Psoas muscle (tissue), 8 donors: ENCODE measurements around the gene VCAN. TPM values are rescaled to one million over a fixed set of nuclear protein-coding genes. Genes with fewer than 3 reads are reported as not detected.

Source experiments
- ATAC-seq, 4 donors: fragments of 200-7000 bp; cut with Tn5 transposase; one replicate each; pipeline ENCODE4 v1.9.1; 2020; ENCODE audit warnings: moderate library complexity in 3 of 4, mild to moderate bottlenecking in 2 of 4
- DNase-seq, 2 donors: peaks; one replicate each; pipeline ENCODE4 v3.0.0-alpha.2; 2020
- H3K27ac ChIP-seq: fragments of 200-600 bp; one replicate; pipeline ENCODE4 v1.8.0; 2022
- H3K27me3 ChIP-seq, 3 donors: fragments of 200-600 bp in 1 of 3; one replicate each; pipeline versions ENCODE4 v1.6.1 to v1.8.0; 2013 to 2022; ENCODE audit warnings: low read length in 2 of 3, mild to moderate bottlenecking in 2 of 3, moderate library complexity in 1 of 3; ENCODE audit not compliant: insufficient read depth in 3 of 3
- H3K36me3 ChIP-seq, 2 donors: fragments of 200-600 bp in 1 of 2; one replicate each; pipeline versions ENCODE4 v1.6.1 to v1.8.0; 2013 to 2022; ENCODE audit warnings: low read depth in 1 of 2, mild to moderate bottlenecking in 1 of 2, moderate library complexity in 1 of 2; ENCODE audit not compliant: insufficient read depth in 1 of 2
- H3K4me1 ChIP-seq: fragments of 200-600 bp; one replicate; pipeline ENCODE4 v1.8.0; 2022
- H3K4me3 ChIP-seq: fragments of 200-600 bp; one replicate; pipeline ENCODE4 v1.8.0; 2022; ENCODE audit warnings: mild to moderate bottlenecking
- H3K9me3 ChIP-seq: fragments of 200-600 bp; one replicate; pipeline ENCODE4 v1.8.0; 2022
- WGBS, 3 donors: extraction: QIAGEN DNeasy Blood & Tissue Kit; methylation state at CpG; one replicate each; pipeline versions ENCODE4 v1.1.6 to v1.1.7; 2013; 5-methylcytosine and 5-hydroxymethylcytosine counted together
- intact Hi-C, 2 donors: fragments of 100-400 bp; cut with DNase I; formaldehyde crosslinking; loops; one replicate each; pipeline versions ENCODE4 v1.11.0 to v1.14.2; 2022
- polyA plus RNA-seq, 3 donors: library from polyadenylated mRNA; stranded (reverse); fragments of 200-250 nt; gene quantifications; one replicate each; pipeline ENCODE4 v1.2.3, GENCODE V29; 2013
- total RNA-seq, 4 donors: library from RNA; stranded (reverse); fragmentation: NEBNext Ultra II Directional in 2 of 4; extraction: Animal tissue kit (Norgen Biotek cat#: 25700) in 2 of 4; gene quantifications; one replicate each; pipeline versions ENCODE4 v1.2.1 to v1.2.4, GENCODE V29; 2021 to 2023
- TF ChIP-seq, protein P1 (sequence below): fragments of 200-600 bp; IDR thresholded peaks from one replicate; pipeline ENCODE4 v1.8.0; 2022; ENCODE audit warnings: antibody characterized with exemption
- donor health status: healthy with polysubstance abuse.
- donor health status: DM: no; HTN: no; CAD: no; lungs with moderate emphysema.
- donor health status: Bipolar disorder and iron deficiency.
- donor health status: healthy.
- donor health status: DM: yes; HTN: yes; CAD: no.
- donor health status: DM: no; HTN: no; CAD: no.
- donor health status: DM: no; HTN: no; CAD: no.
- donor health status: DM: yes; HTN: yes; CAD: no.

Gene VCAN
- total and polyA plus RNA-seq, 7 donors: 2.7 to 26.1 (median 8.8) TPM

DNA sequence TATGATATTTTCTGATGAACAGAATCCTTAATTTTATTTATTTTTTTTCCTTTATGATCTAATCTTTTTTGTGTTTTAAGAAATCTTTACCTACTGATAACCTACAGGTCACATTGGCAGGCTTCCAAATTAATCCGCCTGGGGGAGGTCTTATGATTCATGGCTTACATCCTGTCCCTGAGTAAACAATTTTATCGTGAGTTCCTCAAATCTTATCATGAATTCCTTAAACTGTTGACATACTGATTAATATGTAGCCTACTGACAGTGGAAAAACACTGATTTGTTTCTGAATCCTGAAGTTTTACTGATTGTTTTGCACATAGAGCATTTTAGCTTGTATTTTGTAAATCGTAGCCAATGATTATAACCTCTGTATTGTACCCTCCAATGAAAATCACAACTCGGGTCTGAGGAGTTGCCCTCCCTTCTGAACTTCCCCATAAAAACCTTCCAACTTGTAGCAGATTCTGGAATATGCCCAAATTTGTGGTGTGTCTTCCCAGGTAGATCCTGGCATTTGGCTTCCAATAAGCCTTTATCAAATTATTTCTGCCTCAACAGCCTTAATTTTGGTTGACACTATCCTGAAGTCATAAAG is 105.6 kb downstream of the VCAN start:
- no peaks in the 10 kb centered on the region for H3K27me3 ChIP-seq
- peaks cover 4% of the 10 kb centered on the region for H3K9me3 ChIP-seq
- H3K36me3 ChIP-seq: no peaks in the 10 kb centered on the region
- intact Hi-C loops: no loop called here
- no peak overlapping the region for H3K4me3 ChIP-seq
- TF ChIP-seq, protein P1, sequence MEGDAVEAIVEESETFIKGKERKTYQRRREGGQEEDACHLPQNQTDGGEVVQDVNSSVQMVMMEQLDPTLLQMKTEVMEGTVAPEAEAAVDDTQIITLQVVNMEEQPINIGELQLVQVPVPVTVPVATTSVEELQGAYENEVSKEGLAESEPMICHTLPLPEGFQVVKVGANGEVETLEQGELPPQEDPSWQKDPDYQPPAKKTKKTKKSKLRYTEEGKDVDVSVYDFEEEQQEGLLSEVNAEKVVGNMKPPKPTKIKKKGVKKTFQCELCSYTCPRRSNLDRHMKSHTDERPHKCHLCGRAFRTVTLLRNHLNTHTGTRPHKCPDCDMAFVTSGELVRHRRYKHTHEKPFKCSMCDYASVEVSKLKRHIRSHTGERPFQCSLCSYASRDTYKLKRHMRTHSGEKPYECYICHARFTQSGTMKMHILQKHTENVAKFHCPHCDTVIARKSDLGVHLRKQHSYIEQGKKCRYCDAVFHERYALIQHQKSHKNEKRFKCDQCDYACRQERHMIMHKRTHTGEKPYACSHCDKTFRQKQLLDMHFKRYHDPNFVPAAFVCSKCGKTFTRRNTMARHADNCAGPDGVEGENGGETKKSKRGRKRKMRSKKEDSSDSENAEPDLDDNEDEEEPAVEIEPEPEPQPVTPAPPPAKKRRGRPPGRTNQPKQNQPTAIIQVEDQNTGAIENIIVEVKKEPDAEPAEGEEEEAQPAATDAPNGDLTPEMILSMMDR: no peak
- no peaks in the 10 kb centered on the region for H3K4me1 ChIP-seq
- no peak overlapping the region for H3K27ac ChIP-seq
- 78 to 79% (median 78%) methylated on average over 4 of the region's 4 CpGs for WGBS, 3 donors
- DNase-seq: no peak
- ATAC-seq: no peak

DNA sequence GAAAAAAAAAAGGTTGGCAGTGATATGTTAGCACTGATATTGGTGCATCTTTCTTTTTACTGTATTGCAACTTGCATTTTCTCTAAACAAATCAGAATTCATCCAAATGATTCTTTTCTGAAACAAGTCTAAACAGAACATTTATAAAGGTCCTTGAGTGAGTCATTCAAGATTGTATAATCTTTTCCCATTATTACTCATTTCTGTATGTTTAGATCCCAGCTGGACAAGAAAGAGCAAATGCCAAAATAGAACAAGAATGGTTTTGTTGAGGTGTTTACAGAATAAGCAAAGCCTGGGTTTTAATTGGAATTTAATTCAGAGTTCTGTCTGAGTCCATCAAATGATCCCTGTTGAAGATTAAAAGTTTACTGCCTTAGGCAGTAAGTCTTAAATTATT is 112.3 kb downstream of the VCAN start:
- no peaks in the 10 kb centered on the region for H3K9me3 ChIP-seq
- TF ChIP-seq, protein P1: no peak
- no peak for DNase-seq
- H3K36me3 ChIP-seq: no peaks in the 10 kb centered on the region
- intact Hi-C loops: no loop called here
- no peaks in the 10 kb centered on the region for H3K4me1 ChIP-seq
- no peak overlapping the region for H3K27ac ChIP-seq
- no peak for ATAC-seq
- no peak overlapping the region for H3K4me3 ChIP-seq
- H3K27me3 ChIP-seq: no peaks in the 10 kb centered on the region

DNA sequence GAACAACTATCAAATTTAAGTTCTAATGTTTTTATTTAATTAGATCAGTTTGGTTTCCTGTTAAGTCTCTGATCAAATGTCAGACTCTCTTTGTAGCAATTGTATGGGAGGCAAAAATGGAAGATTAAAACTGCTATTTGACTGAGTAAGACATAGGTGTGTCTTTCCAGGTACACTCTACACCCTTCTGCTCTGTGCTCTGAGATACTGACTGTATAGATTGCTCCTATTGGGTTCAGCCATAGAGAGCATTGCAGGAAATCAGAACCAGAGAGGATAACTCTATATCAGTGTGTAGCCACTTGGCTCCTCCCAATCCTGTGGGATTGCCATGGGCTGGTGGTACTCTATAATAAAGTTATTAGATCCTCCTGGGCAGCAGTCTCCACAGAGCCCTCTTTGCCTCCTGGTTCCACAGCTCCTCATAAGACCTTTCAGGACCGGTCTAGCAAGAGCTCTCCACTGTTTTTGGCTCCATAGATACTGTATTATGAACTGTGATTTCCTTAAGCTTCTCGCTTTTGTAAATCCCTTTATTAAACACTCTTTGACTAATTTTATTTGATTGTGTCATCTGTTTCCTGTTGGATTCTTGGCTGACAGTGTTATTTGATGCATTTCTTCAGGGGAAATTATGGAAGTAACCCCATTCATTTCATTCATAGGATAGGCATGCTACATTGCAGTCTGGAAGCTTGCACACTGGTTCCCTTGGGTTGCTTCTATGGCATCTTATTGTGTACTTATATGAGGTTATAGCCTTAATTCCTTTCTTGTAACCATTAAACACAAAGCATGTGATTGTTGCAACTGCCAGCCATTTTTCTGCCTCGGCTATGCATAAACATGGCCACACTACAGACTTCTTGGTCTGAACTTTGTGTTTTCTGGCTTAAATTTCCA is 115.6 kb downstream of the VCAN start:
- Histone ChIP-seq H3K36me3 (no peaks in the 10 kb centered on the region), H3K9me3 (no peaks in the 10 kb centered on the region), H3K4me1 (no peaks in the 10 kb centered on the region), H3K4me3 (no peak overlapping the region), H3K27me3 (no peaks in the 10 kb centered on the region), H3K27ac (no peak overlapping the region)
- TF ChIP-seq, protein P1: no peak
- intact Hi-C loops: no loop called here
- ATAC-seq (no peak), DNase-seq (no peak)
- 46 to 61% (median 47%) methylated on average over 3 of the region's 3 CpGs for WGBS, 3 donors

DNA sequence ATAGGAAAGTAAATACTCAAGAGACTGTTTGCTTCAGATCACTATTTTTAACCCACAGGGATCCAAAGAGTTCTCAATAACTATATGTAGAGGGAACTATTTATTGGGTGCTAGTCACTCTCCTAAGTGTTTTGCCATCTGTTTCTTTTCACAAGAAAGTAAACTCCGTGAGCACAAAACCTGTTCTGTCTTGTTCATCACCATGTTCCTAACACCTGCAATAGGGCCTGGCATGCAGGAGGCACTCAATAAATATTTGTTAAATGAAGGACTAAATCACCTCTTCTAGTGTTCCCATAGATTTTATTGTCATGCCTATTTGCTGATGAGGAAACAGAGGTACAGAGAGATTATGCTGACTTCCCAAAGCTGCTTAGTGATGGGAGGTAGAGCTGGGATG is 118.2 kb downstream of the VCAN start:
- TF ChIP-seq, protein P1: no peak
- H3K27ac ChIP-seq: no peak overlapping the region
- WGBS, 3 donors: 62 to 81% (median 79%) methylated on average over 1 of the region's 1 CpG
- H3K36me3 ChIP-seq: no peaks in the 10 kb centered on the region
- intact Hi-C loops: no loop called here
- DNase-seq (no peak), ATAC-seq (no peak)
- no peaks in the 10 kb centered on the region for H3K4me1 ChIP-seq
- no peak overlapping the region for H3K4me3 ChIP-seq
- H3K27me3 ChIP-seq: no peaks in the 10 kb centered on the region
- H3K9me3 ChIP-seq: no peaks in the 10 kb centered on the region
